T follicular helper cell (primary cell): Measurements from ENCODE around the gene ZNFX1.
"Not testable (repeated sequence)": the region's sequence is repeated elsewhere in the genome, so short reads cannot be mapped to it uniquely, and the experiment has no call there.

ENCODE experiments used
- DNase-seq: peaks from one replicate; pipeline ENCODE4 v3.0.0-alpha.2; 2020; ENCODE audit warnings: low read depth

Gene ZNFX1

DNA sequence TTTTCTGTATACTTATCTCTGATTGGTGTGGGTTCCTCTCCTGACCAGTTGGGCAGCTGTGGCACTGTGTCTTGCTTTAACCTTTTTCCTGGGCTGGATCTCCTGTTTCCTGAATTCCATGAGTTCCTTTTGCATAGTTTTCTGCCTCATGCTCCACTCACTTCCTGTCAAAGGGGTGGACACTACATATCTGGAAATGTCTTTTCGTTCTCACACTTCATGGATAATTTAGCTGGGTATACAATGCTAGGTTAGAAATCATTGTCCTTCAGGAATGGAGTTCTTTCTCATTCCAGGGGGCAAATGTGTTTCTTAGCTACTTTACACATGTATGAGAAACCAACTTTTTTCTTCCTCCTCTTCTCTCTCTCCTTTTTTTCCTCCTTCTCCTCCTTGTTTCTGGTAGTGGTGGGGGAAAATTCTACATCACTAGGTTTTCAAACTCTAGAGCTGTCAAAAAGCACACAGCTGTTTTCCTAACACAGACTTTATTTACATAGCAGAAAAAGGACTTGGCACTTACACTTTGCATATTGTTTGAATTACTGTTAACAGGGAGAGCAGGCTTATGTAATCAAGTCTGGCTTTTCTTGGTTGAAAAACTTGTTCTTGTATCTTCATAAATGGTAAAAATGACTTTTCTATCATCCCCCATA lies 67.6 kb downstream of the ZNFX1 start:
- no peak for DNase-seq

DNA sequence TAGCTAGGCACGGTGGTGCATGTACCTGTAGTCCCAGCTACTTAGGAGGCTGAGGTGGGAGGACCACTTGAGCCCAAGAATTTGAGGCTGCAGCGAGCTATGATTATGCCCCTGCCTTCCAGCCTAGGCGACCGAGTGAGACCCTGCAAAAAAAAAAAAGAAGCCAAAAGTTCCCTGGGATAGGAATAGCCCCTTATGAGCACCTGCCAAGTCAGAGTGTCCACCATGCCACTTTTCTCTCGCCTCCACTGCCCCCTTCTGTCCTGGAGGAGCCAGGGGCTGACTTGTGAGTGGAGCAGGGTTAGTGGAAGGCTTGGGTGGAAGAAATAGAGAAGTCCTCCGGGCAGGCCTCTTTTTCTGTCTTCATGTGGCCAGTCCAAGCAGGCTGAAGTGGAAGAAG lies 70.8 kb downstream of the ZNFX1 start:
- DNase-seq = no peak

DNA sequence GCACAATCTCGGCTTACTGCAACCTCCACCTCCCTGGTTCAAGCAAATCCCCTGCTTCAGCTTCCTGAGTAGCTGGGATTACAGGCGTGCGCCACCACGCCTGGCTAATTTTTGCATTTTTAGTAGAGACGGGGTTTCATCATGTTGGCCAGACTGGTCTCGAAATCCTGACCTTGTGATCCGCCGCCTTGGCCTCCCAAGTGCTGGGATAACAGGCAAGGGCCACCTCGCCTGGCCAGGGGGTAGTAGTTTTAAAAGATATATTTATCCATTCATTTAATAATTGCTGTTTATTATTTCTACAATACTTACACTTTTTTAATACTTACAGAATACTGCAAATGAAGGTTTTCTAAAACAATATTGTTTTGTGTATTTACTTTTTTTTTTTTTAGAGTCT lies 74.1 kb downstream of the ZNFX1 start:
- DNase-seq = no peak

DNA sequence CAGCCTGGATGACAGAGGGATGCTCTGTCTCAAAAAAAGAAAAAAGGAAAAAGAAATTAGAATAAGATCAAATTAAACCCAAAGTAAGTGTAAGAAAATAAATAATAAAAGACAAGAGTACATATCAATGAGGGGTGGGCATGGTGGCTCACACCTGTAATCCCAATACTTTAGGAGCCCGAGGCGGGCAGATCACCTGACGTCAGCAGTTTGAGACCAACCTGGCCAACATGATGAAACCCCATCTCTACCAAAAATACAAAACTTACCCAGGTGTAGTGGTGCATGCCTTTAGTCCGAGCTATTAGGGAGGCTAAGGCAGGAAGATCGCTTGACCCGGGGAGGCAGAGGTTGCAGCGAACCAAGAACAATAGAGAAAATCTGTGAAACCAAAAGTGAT lies 74.8 kb downstream of the ZNFX1 start:
- no peak for DNase-seq

DNA sequence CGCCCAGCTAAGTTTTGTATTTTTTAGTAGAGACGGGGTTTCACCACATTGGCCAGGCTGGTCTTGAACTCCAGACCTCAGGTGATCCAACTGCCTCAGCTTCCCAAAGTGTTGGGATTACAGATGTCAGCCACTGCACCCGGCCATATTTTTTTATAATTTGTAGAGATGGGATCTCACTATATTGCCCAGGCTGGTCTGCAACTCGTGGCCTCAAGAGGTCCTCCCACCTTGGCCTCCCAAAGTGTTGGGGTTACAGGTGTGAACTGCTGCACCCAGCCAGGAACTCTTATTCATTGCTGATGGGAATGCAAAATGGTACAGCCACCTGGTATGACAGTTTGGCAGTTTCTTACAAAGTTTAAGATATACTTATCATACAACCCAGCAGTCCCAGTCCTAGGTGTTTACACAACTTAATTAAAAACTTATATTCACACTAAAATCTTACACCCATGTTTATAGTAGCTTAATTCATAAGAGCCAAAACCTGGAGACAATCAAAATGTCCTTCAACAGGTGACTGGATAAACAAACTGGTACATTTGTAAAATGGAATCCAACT lies 78.0 kb downstream of the ZNFX1 start:
- no peak for DNase-seq

DNA sequence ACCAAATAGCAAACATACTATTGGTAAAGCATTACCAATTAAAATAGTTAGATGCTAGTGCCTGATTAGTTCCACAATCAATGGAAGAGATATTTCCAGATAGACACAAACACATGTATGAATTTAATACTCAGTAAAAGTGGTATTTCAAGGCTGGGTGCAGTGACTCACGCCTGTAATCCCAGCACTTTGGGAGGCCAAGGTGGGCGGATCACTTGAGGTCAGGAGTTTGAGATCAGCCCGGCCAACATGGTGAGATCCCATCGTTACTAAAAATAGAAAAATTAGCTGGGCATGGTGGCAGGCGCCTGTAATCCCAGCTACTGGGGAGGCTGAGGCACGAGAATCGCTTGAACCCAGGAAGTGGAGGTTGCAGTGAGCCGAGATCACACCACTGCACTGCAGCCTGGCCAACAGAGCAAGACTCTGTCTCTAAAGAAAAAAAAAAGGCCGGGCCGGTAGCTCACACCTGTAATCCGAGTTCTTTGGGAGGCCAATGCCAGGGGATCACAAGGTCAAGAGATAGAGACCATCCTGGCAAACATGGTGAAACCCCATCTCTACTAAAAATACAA lies 84.8 kb downstream of the ZNFX1 start:
- not testable (repeated sequence) for DNase-seq
